ENCODE data around the gene DDX59. TPM values are rescaled to one million over a fixed set of nuclear protein-coding genes. Genes with fewer than 3 reads are reported as not detected.

Gene DDX59
- total RNA-seq, 1 donor from 2014 or later, result 30.6 TPM

DNA sequence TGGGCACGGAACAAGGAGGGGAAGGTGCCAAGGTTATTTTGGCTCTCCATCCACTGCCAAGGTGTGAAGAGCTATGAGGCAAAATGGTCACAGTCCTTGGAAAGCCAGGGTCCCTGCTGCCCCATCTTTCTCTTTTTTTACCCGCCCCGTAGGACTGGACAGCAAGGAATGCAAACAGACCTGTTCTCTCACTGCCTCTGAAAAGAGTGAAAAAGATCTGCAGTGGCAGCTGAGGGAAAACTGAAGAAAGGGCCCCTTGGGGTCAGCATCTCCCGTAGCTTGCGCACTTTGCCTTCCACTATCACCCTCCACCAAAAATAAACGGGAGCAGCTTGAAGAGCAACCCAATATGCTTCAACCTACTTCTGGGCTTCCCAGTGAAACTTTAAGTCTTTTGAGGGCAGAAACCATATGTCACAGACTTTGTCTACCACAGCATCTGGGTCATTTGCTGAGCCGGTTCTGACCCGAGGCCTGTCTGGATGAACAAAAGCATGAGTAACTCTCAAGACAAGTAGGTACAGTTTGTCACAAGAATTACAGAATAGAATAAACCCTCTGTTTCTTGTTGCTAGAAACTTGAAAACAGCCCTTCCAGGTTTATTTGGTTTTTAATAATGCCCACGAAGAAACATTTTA, 39.7 kb downstream of the DDX59 start:
- DNase-seq (ENCODE audit: low spot score), result no peak

DNA sequence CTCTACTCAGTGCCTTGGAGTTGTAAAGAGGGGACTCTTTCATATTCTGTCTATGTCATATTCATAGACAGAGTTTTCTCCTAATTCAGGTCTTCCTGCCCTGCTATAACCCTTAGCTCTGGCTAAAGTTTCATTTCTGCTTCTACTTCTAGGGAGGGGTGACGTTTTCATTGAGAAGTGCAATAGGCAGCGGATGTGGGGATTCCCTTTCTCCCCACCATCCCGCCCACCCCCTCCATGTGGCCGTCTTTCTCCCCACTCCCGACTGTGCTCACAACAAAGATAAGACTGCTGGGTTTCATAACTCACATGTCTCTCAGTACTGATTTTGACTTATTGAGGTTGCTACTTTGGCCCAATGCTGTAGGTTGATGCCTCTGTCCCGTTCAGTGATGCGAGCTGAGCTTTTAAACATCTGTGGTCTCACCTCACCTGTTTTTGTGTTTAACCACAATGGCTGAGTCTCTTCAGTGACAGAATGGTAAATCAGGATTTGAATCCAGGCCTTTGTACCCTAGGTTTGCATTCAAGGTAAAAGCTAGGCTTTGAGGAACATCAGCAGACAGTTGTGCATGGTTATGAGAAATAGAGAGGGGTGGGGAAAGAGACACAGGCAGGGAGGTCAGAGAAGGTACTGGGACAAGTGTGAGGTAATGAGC, 41.4 kb downstream of the DDX59 start:
- DNase-seq (ENCODE audit: low spot score), result no peak

DNA sequence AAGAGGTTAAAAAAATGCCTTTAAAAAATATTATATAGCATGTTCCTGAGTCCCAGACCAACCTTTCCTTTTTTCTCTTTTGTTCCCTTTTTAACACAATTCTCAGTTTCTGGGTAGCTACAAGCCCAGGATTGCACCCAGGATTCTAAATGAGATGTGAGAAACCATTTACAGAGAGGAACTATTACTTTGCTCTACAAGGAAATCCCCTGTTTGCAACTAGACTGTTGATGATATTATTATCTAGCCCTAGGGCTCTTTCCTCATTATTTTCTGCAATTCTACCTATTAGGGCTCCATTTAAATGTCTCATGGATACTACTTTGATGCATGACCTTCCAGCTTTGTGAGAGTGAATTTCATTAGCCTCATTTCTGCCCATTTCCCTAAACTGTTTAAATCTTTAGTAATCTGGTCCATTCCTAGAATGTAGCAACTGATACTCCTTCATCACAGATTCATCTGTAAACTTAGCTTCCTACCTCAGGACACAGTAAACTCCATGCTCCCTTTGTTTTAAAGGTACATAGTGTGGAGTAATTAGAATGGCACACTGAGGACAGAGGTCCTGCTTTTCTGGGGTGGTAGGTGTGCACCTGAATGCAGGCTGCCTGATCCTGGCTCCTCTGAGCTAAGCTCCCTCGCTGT, 42.0 kb downstream of the DDX59 start:
- DNase-seq (ENCODE audit: low spot score), result no peak

DNA sequence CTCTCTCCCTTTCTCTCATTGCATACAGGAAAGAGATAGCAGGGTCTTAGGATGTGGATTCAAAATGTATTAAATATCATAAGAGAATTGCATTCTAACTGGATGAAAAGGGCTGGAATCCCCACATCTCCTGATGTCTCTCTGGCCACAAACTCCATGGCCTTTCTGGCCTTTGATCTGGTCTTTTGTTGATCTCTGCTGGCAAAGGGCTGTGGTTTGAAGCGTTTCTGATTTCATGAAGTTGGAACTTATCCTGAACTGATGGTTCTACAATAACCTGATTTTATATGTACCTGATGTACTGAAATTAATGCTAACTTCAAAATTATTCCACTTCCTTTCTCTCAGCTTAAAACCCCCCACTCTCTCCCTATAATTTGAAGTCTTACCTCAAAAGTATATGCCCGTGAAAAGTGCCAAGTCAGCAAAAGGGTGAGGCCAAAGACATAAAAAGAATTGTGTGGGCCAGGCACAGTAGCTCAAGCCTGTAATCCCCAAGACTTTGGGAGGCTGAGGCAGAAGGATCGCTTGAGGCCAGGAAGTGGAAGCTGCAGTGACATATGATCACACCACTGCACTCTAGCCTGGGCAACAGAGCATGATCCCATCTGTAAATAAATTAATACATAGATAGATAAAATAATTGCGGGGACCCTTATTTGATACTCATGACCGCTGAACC, 42.7 kb downstream of the DDX59 start:
- DNase-seq (ENCODE audit: low spot score), result no peak

DNA sequence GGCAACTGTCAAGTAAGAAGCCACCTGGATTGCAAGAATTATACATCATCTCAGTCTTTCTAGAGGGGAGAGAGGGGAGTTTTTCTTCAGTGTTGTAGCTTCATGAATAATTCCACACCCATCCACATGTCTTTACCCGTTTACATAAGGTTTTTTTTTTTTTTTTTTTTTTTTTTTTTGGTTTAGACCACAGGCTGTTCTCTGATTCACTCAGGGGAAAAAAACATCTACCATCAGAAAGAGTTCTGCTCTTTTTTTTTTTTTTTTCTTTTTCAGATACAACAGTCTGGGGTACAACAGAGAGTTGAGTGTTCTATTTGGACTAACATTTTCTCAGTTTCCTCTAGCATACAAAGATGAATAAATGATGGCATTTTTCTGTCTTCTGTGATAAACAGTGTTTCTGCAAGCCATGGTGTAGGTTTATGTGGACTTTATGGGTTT, 44.3 kb downstream of the DDX59 start:
- no peak for DNase-seq (ENCODE audit: low spot score)

DNA sequence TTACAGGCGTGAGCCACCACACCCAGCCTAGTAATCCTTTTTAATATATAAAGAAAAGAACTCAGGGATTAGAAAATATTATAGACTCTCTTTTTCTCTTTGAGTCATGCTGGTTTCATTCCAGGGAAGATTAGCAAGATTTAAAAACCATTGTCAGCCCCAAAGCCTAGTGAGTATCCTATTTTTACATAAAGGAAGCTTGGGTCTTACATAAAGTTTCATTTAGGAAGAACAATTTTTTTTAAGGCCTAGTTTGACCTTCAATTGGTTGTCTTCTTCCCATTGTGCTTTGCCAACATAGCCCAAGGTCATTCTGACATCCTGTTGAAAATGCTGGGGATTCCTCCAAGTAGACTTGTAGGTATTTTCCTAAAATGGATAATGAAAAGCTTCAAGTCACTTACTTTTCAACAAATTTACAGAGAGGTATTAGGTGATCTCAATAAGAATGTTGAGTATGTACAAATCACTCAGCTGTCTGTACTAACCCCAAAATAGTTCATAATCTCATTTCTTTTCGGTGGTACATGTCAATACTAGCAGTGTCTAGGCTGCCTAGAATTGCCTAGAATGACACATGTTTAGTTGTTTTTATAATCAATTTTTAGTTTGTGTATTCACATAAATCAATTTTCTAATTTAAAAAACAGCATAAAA, 44.9 kb downstream of the DDX59 start:
- no peak for DNase-seq (ENCODE audit: low spot score)

DNA sequence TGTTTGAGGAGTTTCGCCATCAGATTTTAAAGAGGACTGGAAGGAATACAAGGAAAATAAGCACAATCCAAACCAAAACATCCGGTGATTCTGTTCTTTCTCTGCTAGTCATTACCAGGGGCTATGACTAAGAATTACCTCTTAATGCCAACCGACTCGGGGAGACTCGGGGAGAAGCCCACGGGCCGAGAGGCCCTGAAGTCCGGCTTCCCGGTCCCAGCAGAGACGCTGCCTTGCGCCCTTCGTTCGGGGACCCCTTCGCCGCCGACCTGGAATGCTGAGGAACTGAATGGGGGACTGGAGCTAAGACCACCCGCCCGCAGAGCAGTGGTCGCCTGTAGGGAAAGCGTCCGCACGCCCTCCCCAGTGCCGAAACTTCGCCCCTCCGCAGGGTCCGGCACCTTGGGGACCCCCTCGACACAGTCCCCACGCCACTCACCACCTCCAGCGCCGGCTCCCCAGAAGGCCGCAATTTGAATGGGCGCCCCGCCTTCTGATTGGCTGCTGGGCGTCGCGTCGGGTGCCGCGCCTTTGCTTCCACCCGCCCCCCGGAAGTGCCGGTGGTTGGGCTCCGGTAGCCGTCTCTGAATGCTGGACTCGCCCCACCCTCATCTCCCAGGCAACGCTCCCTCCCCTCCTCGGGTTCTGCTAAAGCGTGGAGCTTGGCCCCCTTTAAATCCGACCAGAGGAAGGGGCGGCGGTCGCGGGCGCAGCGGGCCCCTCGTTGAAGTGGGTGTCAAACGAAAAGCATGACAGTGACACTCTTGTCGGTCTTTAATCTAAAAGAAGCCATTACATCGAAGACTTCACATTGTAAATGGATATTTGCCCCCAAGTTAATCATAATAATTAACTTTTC, 49.2 kb downstream of the DDX59 start, which contains the start of gene KIF14:
TSS of gene KIF14 (minus strand) at position 479 of the 859 bp plus-strand sequence. CDS start 2,028 bp downstream, outside the sequence.
- DNase-seq (ENCODE audit: low spot score), result peak; percentile 91

DNA sequence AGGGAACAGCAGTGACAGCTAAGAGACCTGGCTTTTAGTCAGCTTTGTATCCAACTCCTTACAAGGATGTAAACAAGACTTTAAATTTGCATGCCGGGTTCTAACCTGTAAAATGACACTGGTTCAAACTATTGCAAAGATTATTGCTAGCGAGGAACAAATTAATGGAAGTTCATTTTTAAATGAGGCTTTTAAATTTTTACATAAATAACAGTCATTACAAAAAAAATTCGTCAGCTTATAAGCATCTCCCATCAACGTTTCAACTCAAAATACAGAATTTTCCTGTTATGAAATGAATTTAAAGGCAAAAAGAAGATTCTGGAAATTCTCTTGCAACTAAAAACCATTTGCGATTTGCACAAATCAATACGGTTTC, 49.8 kb downstream of the DDX59 start:
- DNase-seq (ENCODE audit: low spot score), result no peak

DNA sequence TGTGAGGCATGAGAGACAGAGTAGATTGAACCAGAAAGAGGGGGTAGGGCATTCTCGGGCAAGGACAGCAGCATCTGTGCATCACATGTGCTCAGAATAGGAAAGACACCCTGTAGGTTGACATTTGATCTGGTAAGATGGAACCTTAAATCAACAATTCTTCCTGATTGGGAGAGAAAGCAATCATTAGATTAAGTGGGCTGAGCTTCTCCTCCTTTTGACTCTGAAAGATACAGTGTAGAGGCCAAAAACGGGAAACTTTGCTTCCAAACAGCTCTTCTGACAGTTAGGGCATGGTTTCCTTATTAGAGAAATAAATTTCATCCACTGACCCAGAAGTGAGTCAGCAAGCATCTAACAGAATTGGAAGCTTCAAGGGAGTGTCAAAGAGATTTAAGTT, 58.9 kb downstream of the DDX59 start:
- DNase-seq (ENCODE audit: low spot score), result no peak

DNA sequence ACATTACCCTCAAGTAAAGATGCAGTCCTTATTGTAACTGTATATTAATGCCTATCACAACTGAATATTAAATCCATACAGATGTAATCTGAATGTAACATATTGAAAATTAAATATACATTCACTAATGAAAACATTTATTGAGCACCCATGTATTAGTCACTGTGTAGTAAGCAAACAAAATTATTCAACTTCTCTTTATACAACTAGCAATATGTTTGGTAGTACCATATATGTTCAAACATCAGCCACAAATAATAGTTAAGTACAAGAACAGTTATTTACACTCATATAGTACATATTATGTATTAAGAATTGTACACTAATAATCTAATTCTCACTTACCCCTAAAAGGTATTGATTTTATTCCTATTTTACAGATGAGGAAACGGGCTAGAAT, 67.1 kb downstream of the DDX59 start:
- DNase-seq (ENCODE audit: low spot score), result no peak

Other genes with a start within 250 kb of the DDX59 start
- gene KIF14, start 49.2 kb downstream of the DDX59 start, total RNA-seq, result 0.26 TPM
- gene CAMSAP2, start 69.0 kb upstream of the DDX59 start, total RNA-seq, result 37.8 TPM
- gene GPR25, start 203.1 kb upstream of the DDX59 start, total RNA-seq, result not detected
- 83.2 TPM for gene INAVA, start 225.0 kb upstream of the DDX59 start, total RNA-seq